ENCODE measurements around the gene PTDSS2. TPM values are rescaled to one million over a fixed set of nuclear protein-coding genes. Genes with fewer than 3 reads are reported as not detected.
A peak's percentile ranks its signal among the peaks of the same experiment; 100 is the strongest.

The PTDSS2 gene
- total and polyA plus RNA-seq, 9 of the 15 experiments (the other 6 are each of a cell fraction or from before 2014, with no cell fraction given), result 0.45 to 53.9 (median 17.2) TPM

DNA sequence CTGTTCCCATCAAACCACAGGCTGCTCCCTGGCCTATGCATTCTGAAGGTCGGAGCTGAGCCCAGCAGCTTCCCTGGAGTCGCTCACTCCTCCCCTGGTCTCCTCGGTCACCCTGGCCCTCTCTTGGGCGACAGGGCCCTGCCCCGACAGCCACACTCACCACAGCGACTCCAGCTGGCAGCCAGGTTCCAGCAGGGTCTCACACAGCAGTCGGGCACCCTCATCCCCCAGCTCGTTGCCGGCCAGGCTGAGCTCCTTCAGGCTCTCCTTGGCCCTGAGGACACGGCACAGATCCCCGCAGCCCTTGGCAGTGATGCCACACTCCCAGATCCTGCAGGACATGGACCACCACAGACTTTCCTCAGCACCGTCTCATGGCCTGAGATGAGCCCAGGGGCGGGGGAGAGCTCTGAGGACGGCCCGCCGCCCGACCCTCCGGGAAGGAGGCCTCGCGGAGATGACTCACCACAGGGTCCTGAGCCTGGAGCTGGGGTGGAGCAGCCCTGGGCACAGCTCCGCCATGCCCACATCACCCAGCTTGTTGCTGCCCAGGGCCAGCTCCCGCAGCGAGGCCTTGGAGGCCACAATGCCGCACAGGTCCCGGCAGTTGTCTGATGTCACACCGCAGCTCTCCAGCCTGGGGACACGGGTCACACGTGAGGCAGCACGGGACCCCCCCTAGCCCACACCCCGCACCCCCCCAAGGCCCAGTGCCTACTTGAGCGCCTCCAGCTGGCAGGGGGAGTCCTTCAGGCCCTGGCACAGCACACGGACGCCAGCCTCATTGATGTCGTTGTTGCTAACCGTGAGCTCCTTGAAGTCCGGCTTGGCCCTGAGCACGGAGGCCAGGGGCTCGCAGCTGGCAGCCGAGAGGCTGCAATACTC is 48.5 kb downstream of the PTDSS2 start:
- 98% methylated on average over 16 of the region's 39 CpGs for WGBS (ENCODE audit: insufficient coverage, low coverage, missing lambda C conversion rate)
- ChIA-PET POLR2A (interaction anchor here (0.6 to 1.8 kb wide), 4 partner anchors 8 to 274 kb away, joined by 3 to 9 read pairs (median 3); partner anchors contain the start of gene RNH1), CTCF (ENCODE audit: low intra/inter-chr PET ratio) (no interaction called here)
- Histone ChIP-seq H3K9ac (ENCODE audit: insufficient read depth in 1 of 2, low read depth in 2 of 2, low read length in 2 of 2) (no peak overlapping the region; a peak in 1 of 4 replicates), H4K20me1 (replicated peaks; ENCODE audit: control insufficient read depth, insufficient read depth, low read length) (no peaks in the 10 kb centered on the region), H3K4me3 (no peak overlapping the region), H3K27ac (ENCODE audit: extremely low read depth, low read depth, low read length) (no peak overlapping the region), H3K4me1 (replicated peaks in 1 of 2; ENCODE audit: control insufficient read depth in 2 of 2, insufficient read depth in 2 of 2, low read length in 2 of 2) (peaks cover 5 to 70% of the 10 kb centered on the region in 2 experiments), H3K9me3 (replicated peaks; ENCODE audit: control insufficient read depth, insufficient read depth, low read depth, low read length) (peaks cover 4% of the 10 kb centered on the region), H3K79me2 (ENCODE audit: control insufficient read depth, insufficient read depth, low read length) (peaks cover 31% of the 10 kb centered on the region), H2AFZ (ENCODE audit: low read depth, low read length) (no peak overlapping the region), H3K36me3 (ENCODE audit: control insufficient read depth, insufficient read depth, low read length) (peaks cover 92% of the 10 kb centered on the region), H3K9me1 (ENCODE audit: control insufficient read depth, insufficient read depth, low read length) (peaks cover 3% of the 10 kb centered on the region), H3K27me3 (ENCODE audit: control insufficient read depth in 2 of 2, insufficient read depth in 2 of 2, low read length in 2 of 2) (no peaks in the 10 kb centered on the region), H3K4me2 (ENCODE audit: insufficient read depth, low read length) (no peak overlapping the region)
- no peak for ATAC-seq
- TF ChIP-seq POLR2AphosphoS5 (IDR thresholded peaks at IDR 0.05; ENCODE audit: control insufficient read depth, insufficient read depth, low read depth, low read length) (0 out of 2 replicates have a peak, but pooled peaks have one; percentile 8), MAFG (tag; conservative IDR thresholded peaks at IDR 0.05) (no peak), POLR2G (IDR thresholded peaks at IDR 0.05; ENCODE audit: low read depth, low read length) (peak; percentile 65), ZNF239 (CRISPR knock-in tag; IDR thresholded peaks at IDR 0.05) (no peak), RBFOX2 (IDR thresholded peaks at IDR 0.05; ENCODE audit: low read depth, low read length) (peak; percentile 56), LCOR (CRISPR knock-in tag; IDR thresholded peaks at IDR 0.05) (no peak)
- TF ChIP-seq, protein P1, sequence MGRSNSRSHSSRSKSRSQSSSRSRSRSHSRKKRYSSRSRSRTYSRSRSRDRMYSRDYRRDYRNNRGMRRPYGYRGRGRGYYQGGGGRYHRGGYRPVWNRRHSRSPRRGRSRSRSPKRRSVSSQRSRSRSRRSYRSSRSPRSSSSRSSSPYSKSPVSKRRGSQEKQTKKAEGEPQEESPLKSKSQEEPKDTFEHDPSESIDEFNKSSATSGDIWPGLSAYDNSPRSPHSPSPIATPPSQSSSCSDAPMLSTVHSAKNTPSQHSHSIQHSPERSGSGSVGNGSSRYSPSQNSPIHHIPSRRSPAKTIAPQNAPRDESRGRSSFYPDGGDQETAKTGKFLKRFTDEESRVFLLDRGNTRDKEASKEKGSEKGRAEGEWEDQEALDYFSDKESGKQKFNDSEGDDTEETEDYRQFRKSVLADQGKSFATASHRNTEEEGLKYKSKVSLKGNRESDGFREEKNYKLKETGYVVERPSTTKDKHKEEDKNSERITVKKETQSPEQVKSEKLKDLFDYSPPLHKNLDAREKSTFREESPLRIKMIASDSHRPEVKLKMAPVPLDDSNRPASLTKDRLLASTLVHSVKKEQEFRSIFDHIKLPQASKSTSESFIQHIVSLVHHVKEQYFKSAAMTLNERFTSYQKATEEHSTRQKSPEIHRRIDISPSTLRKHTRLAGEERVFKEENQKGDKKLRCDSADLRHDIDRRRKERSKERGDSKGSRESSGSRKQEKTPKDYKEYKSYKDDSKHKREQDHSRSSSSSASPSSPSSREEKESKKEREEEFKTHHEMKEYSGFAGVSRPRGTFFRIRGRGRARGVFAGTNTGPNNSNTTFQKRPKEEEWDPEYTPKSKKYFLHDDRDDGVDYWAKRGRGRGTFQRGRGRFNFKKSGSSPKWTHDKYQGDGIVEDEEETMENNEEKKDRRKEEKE (IDR thresholded peaks at IDR 0.05; ENCODE audit: borderline replicate concordance in 1 of 2, control insufficient read depth in 1 of 2, low read depth in 2 of 2, low read length in 1 of 2), result no peak
- TF ChIP-seq, protein P2, sequence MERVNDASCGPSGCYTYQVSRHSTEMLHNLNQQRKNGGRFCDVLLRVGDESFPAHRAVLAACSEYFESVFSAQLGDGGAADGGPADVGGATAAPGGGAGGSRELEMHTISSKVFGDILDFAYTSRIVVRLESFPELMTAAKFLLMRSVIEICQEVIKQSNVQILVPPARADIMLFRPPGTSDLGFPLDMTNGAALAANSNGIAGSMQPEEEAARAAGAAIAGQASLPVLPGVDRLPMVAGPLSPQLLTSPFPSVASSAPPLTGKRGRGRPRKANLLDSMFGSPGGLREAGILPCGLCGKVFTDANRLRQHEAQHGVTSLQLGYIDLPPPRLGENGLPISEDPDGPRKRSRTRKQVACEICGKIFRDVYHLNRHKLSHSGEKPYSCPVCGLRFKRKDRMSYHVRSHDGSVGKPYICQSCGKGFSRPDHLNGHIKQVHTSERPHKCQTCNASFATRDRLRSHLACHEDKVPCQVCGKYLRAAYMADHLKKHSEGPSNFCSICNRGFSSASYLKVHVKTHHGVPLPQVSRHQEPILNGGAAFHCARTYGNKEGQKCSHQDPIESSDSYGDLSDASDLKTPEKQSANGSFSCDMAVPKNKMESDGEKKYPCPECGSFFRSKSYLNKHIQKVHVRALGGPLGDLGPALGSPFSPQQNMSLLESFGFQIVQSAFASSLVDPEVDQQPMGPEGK (CRISPR knock-in tag; IDR thresholded peaks at IDR 0.05; ENCODE audit: borderline replicate concordance), result no peak
- in situ Hi-C loops (cut with MboI) (no loop called here), intact Hi-C loops (cut with micrococcal nuclease) (no loop called here)
- no peak for DNase-seq (ENCODE audit: extremely low read depth in 1 of 4, low spot score in 3 of 4)
- FAIRE-seq, result no peak
- BruUV-seq (replicated peaks), result no TSS peak
